ENCODE data around the gene LYST.

Gene LYST

DNA sequence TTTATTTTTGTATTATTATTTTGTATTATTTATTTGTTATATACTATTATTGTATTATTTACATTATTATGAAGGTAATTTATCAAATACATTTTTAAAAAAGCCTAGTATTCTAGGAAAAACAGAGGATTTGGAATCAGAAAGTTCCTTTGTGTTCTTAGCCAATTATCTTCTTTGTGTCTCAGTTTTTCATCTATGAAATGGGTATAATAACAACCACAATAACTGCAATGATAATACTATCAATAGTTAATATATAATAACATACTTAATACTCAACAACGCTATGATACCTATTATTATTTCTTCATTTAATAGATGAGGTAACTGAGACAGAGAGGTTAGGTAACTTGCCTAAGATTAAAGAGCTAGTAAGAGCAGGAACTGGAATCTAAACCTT lies 136.7 kb downstream of the LYST start:
- Histone ChIP-seq H3K27me3 (ENCODE audit: low read depth, low read length) (no peaks in the 10 kb centered on the region), H3K4me1 (ENCODE audit: control insufficient read depth in 1 of 2, insufficient read depth in 2 of 2, low read length in 2 of 2) (no peaks in the 10 kb centered on the region), H3K4me3 (ENCODE audit: low read depth in 1 of 2, low read length in 2 of 2) (no peak overlapping the region), H3K27ac (ENCODE audit: low read length) (no peak overlapping the region), H3K9me3 (ENCODE audit: control insufficient read depth in 1 of 2, low read length in 2 of 2) (no peaks in the 10 kb centered on the region), H3K36me3 (ENCODE audit: control insufficient read depth in 1 of 2, insufficient read depth in 2 of 2, low read length in 2 of 2) (peaks cover 10 to 16% of the 10 kb centered on the region in 2 donors)

GRCh38 chr1:235726557-235726956 lies 140.1 kb downstream of the LYST start:
- peaks cover 30% of the 10 kb centered on the region in 2 donors for H3K36me3 ChIP-seq (ENCODE audit: control insufficient read depth in 1 of 2, insufficient read depth in 2 of 2, low read length in 2 of 2)

DNA sequence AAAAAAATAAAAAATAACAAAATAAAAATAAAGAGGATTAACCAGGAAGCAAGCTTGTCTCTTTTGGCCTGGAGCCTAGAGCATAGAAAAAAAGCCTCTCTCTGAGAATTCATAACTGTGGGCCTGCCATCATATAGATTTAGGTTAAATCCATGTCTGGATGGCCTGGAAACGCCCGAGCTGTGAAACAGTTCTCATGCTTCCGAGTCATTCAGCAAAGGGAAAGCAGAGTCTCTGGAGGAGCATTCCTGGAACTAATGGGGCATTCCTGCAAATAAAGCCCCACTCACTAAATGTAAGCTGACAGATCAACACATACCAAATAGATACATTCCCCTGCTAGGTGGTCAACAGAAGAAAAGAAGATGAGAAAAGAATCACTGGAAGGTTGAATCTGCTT lies 141.3 kb downstream of the LYST start:
- Histone ChIP-seq H3K4me1 (ENCODE audit: control insufficient read depth in 1 of 2, insufficient read depth in 2 of 2, low read length in 2 of 2) (no peaks in the 10 kb centered on the region), H3K27me3 (ENCODE audit: low read depth, low read length) (no peaks in the 10 kb centered on the region), H3K9me3 (ENCODE audit: control insufficient read depth in 1 of 2, low read length in 2 of 2) (no peaks in the 10 kb centered on the region), H3K36me3 (ENCODE audit: control insufficient read depth in 1 of 2, insufficient read depth in 2 of 2, low read length in 2 of 2) (peaks cover 36 to 40% of the 10 kb centered on the region in 2 donors), H3K4me3 (ENCODE audit: low read depth in 1 of 2, low read length in 2 of 2) (no peak overlapping the region), H3K27ac (ENCODE audit: low read length) (no peak overlapping the region)

More at GRCh38 chr1:235726557-235726956, 140.1 kb downstream of the LYST start:
- H3K4me3 ChIP-seq (ENCODE audit: low read depth in 1 of 2, low read length in 2 of 2) = no peak overlapping the region
- H3K4me1 ChIP-seq (ENCODE audit: control insufficient read depth in 1 of 2, insufficient read depth in 2 of 2, low read length in 2 of 2) = no peaks in the 10 kb centered on the region
- no peaks in the 10 kb centered on the region for H3K9me3 ChIP-seq (ENCODE audit: control insufficient read depth in 1 of 2, low read length in 2 of 2)
- no peaks in the 10 kb centered on the region for H3K27me3 ChIP-seq (ENCODE audit: low read depth, low read length)
- H3K27ac ChIP-seq (ENCODE audit: low read length) = no peak overlapping the region

- Histone ChIP-seq H3K4me3 (ENCODE audit: low read depth in 1 of 2, low read length in 2 of 2) (no peak overlapping the region), H3K27me3 (ENCODE audit: low read depth, low read length) (no peaks in the 10 kb centered on the region), H3K9me3 (ENCODE audit: control insufficient read depth in 1 of 2, low read length in 2 of 2) (no peaks in the 10 kb centered on the region), H3K27ac (ENCODE audit: low read length) (no peak overlapping the region), H3K36me3 (ENCODE audit: control insufficient read depth in 1 of 2, insufficient read depth in 2 of 2, low read length in 2 of 2) (peaks cover 39 to 45% of the 10 kb centered on the region in 2 donors), H3K4me1 (ENCODE audit: control insufficient read depth in 1 of 2, insufficient read depth in 2 of 2, low read length in 2 of 2) (no peaks in the 10 kb centered on the region)
Observed at GRCh38 chr1:235724730-235725129, 142.0 kb downstream of the LYST start.

DNA sequence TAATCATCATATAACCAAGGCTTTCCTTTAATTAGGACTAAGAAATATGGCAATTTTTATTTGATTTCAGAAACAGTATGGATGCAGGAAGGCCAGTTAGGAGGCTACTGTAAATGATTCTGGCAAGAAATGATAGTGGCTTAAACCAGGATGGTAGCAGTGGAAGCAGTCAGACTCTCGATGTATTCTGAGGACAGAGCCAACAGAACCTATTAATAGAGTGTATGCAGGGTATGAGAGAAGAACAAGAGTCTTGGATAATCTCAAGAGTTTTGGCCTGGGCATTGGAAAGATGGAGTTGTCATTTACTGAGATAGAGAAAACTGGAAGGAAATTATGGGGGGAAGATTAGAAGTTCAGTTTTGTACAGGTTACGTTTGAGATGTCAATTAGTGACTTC lies 143.8 kb downstream of the LYST start:
- Histone ChIP-seq H3K27me3 (ENCODE audit: low read depth, low read length) (no peaks in the 10 kb centered on the region), H3K27ac (ENCODE audit: low read length) (no peak overlapping the region), H3K4me1 (ENCODE audit: control insufficient read depth in 1 of 2, insufficient read depth in 2 of 2, low read length in 2 of 2) (no peaks in the 10 kb centered on the region), H3K9me3 (ENCODE audit: control insufficient read depth in 1 of 2, low read length in 2 of 2) (no peaks in the 10 kb centered on the region), H3K36me3 (ENCODE audit: control insufficient read depth in 1 of 2, insufficient read depth in 2 of 2, low read length in 2 of 2) (peaks cover 29 to 40% of the 10 kb centered on the region in 2 donors), H3K4me3 (ENCODE audit: low read depth in 1 of 2, low read length in 2 of 2) (no peak overlapping the region)

- Histone ChIP-seq H3K4me3 (ENCODE audit: low read depth in 1 of 2, low read length in 2 of 2) (no peak overlapping the region), H3K27ac (ENCODE audit: low read length) (no peak overlapping the region), H3K36me3 (ENCODE audit: control insufficient read depth in 1 of 2, insufficient read depth in 2 of 2, low read length in 2 of 2) (peaks cover 29 to 38% of the 10 kb centered on the region in 2 donors)
Observed at GRCh38 chr1:235721982-235722381, 144.7 kb downstream of the LYST start.

DNA sequence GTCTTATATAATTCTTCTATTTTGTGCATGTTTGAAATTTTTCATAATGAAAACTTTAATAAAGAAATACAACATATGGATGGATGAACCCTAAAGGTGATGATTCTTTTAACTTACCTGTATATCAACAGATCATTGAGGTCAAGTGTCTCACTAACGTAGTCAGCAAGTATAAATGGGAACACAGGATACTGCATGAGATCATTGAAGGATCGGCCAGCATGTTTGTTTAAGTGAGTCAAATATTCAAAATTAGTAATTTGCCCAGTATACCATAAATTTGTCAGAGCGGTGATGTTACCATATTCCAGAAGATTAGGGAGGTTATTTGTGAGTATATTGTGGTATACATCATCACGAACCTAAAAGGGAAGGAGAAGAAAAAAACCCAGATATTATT lies 146.2 kb downstream of the LYST start:
- H3K27me3 ChIP-seq (ENCODE audit: low read depth, low read length) = no peaks in the 10 kb centered on the region
- peaks cover 29 to 38% of the 10 kb centered on the region in 2 donors for H3K36me3 ChIP-seq (ENCODE audit: control insufficient read depth in 1 of 2, insufficient read depth in 2 of 2, low read length in 2 of 2)
- H3K4me1 ChIP-seq (ENCODE audit: control insufficient read depth in 1 of 2, insufficient read depth in 2 of 2, low read length in 2 of 2) = no peaks in the 10 kb centered on the region
- H3K4me3 ChIP-seq (ENCODE audit: low read depth in 1 of 2, low read length in 2 of 2) = no peak overlapping the region
- H3K27ac ChIP-seq (ENCODE audit: low read length) = no peak overlapping the region
- H3K9me3 ChIP-seq (ENCODE audit: control insufficient read depth in 1 of 2, low read length in 2 of 2) = no peaks in the 10 kb centered on the region

More at GRCh38 chr1:235721982-235722381, 144.7 kb downstream of the LYST start:
- Histone ChIP-seq H3K27me3 (ENCODE audit: low read depth, low read length) (no peaks in the 10 kb centered on the region), H3K9me3 (ENCODE audit: control insufficient read depth in 1 of 2, low read length in 2 of 2) (no peaks in the 10 kb centered on the region), H3K4me1 (ENCODE audit: control insufficient read depth in 1 of 2, insufficient read depth in 2 of 2, low read length in 2 of 2) (no peaks in the 10 kb centered on the region)

- Histone ChIP-seq H3K27ac (ENCODE audit: low read length) (no peak overlapping the region), H3K9me3 (ENCODE audit: control insufficient read depth in 1 of 2, low read length in 2 of 2) (no peaks in the 10 kb centered on the region), H3K36me3 (ENCODE audit: control insufficient read depth in 1 of 2, insufficient read depth in 2 of 2, low read length in 2 of 2) (peaks cover 19 to 46% of the 10 kb centered on the region in 2 donors), H3K27me3 (ENCODE audit: low read depth, low read length) (no peaks in the 10 kb centered on the region), H3K4me1 (ENCODE audit: control insufficient read depth in 1 of 2, insufficient read depth in 2 of 2, low read length in 2 of 2) (no peaks in the 10 kb centered on the region), H3K4me3 (ENCODE audit: low read depth in 1 of 2, low read length in 2 of 2) (no peak overlapping the region)
Observed at GRCh38 chr1:235714205-235714897, 152.4 kb downstream of the LYST start.

- Histone ChIP-seq H3K27ac (ENCODE audit: low read length) (no peak overlapping the region), H3K36me3 (ENCODE audit: control insufficient read depth in 1 of 2, insufficient read depth in 2 of 2, low read length in 2 of 2) (peaks cover 25 to 51% of the 10 kb centered on the region in 2 donors), H3K27me3 (ENCODE audit: low read depth, low read length) (no peaks in the 10 kb centered on the region), H3K9me3 (ENCODE audit: control insufficient read depth in 1 of 2, low read length in 2 of 2) (no peaks in the 10 kb centered on the region), H3K4me3 (ENCODE audit: low read depth in 1 of 2, low read length in 2 of 2) (no peak overlapping the region), H3K4me1 (ENCODE audit: control insufficient read depth in 1 of 2, insufficient read depth in 2 of 2, low read length in 2 of 2) (no peaks in the 10 kb centered on the region)
Observed at GRCh38 chr1:235712812-235713211, 153.9 kb downstream of the LYST start.

DNA sequence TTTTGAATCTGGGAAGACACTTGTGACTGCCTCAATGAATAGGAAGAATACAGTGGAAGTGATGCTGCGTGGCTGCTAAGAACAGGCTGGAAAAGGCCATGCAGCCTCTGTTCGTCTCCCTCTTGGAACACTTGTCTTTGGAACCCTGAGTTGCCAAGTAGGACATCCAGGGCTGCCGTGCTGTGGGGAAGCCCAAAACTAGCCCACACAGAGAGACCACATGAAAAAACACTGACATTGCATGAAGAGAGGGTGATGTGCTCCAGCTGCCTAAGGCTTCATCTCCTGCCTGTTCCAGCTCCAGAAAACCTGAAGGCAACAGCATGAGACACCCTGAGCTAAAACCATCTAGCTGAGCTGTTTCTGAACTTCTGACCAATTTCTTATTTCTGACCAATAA lies 156.0 kb downstream of the LYST start:
- H3K27ac ChIP-seq (ENCODE audit: low read length) = no peak overlapping the region
- H3K27me3 ChIP-seq (ENCODE audit: low read depth, low read length) = no peaks in the 10 kb centered on the region
- H3K4me3 ChIP-seq (ENCODE audit: low read depth in 1 of 2, low read length in 2 of 2) = no peak overlapping the region
- no peaks in the 10 kb centered on the region for H3K9me3 ChIP-seq (ENCODE audit: control insufficient read depth in 1 of 2, low read length in 2 of 2)
- H3K4me1 ChIP-seq (ENCODE audit: control insufficient read depth in 1 of 2, insufficient read depth in 2 of 2, low read length in 2 of 2) = no peaks in the 10 kb centered on the region
- H3K36me3 ChIP-seq (ENCODE audit: control insufficient read depth in 1 of 2, insufficient read depth in 2 of 2, low read length in 2 of 2) = peaks cover 29 to 60% of the 10 kb centered on the region in 2 donors

GRCh38 chr1:235709018-235709417 lies 157.7 kb downstream of the LYST start:
- H3K9me3 ChIP-seq (ENCODE audit: control insufficient read depth in 1 of 2, low read length in 2 of 2) = no peaks in the 10 kb centered on the region
- no peak overlapping the region for H3K27ac ChIP-seq (ENCODE audit: low read length)
- H3K4me3 ChIP-seq (ENCODE audit: low read depth in 1 of 2, low read length in 2 of 2) = no peak overlapping the region
- no peaks in the 10 kb centered on the region for H3K4me1 ChIP-seq (ENCODE audit: control insufficient read depth in 1 of 2, insufficient read depth in 2 of 2, low read length in 2 of 2)
- H3K36me3 ChIP-seq (ENCODE audit: control insufficient read depth in 1 of 2, insufficient read depth in 2 of 2, low read length in 2 of 2) = peaks cover 18 to 50% of the 10 kb centered on the region in 2 donors
- H3K27me3 ChIP-seq (ENCODE audit: low read depth, low read length) = no peaks in the 10 kb centered on the region

All from muscle layer of duodenum (tissue), 2 donors.